Occipital lobe (tissue), 2 donors: ENCODE data around the gene OSBPL7. TPM values are rescaled to one million over a fixed set of nuclear protein-coding genes. Genes with fewer than 3 reads are reported as not detected.

Experiments used
- DNase-seq: peaks from one replicate; lab custom pipeline; 2025; lab: John Stamatoyannopoulos, UW
- total RNA-seq: library from RNA; depleted of rRNA; stranded (reverse); fragments of >200 nt; gene quantifications from one replicate; pipeline ENCODE4 v1.2.3, GENCODE V29; 2014

The OSBPL7 gene
- total RNA-seq, 1 donor from 2014 or later, result 4.5 TPM

DNA sequence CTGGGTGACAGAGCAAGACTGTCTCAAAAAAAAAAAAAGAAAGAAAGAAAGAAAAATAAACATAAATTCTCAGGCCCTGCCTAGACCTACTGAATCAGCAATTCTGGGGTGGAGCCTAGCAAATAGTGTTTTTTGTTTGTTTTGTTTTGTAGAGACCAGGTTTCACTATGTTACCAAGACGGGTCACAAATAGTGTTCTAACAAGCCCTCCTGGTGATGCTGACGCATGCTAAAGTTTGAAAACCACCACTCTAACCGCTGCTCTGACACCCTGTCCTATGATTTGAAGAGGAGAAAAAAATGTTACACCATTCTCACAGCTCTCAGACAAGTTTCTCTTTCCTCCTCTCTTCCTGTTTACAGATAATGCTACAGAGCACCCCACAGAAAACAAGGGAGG is 8.3 kb upstream of the OSBPL7 start:
- no peak for DNase-seq

- DNase-seq, result no peak
Observed at GRCh38 chr17:47823519-47823918, 1.9 kb upstream of the OSBPL7 start.

DNA sequence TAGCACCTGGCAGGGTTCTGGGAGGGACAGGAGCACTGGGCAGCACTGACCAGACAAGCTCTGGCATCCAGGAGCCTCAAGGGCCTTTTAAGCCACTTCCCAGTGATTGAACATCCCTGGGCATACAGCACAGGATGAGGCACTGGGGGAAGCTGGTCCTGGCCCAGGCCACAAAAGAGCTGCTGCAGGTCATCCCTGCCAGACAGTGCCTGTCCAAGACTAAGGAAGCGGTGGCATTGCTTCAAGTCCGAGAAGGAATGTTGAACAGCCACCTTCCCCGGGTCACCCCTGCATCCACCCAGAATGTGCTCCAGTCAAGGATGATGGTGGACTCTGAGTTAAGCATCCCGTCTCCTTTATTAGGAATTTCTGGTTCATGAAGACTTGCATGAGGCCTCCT is 1.2 kb upstream of the OSBPL7 start:
- DNase-seq, result no peak

DNA sequence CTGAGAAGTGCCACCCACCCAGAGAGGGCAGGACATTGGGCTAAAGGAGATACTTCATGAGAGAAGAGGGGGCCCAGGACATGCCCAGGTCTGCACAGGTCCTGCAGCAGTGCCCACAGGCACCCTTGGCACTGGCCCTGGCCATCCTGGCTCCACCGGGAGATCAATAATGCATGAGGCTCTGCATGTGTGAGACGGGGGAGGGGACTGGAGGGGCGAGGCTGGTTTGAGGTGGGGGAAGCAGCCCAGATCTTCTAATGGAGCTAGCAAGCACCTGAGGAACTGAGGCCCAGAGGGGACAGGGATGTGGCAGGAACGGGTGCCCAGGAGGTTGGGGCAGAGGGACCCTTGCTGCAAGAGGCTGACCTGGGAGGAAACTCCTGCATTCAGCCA is 567 bp downstream of the OSBPL7 start:
- DNase-seq, result no peak

GRCh38 chr17:47820033-47820789 is 1.4 kb downstream of the OSBPL7 start:
- no peak for DNase-seq

- DNase-seq, result no peak
Observed at GRCh38 chr17:47819475-47819874, 2.1 kb downstream of the OSBPL7 start.

GRCh38 chr17:47818002-47818695 is 3.4 kb downstream of the OSBPL7 start:
- no peak for DNase-seq

DNA sequence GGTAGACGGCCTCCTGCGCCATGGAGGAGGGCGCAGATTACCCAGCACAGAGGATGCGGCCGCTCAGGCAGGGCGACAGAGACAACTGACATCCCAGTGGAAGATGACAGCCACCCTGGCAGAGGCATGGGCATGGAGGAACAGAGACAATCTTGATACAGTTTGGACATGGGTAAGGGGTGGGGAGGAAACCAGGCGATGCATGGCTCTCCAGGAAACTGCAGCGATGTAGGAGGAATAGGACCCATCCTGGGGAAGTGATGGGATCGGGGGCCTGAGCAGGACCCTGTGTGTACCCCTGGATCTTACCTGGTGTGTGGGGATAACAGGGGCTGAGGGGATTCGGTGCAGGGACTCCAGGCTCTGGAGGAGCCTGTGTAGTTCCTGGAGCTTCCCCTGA is 4.6 kb downstream of the OSBPL7 start:
- DNase-seq, result no peak

- DNase-seq, result no peak
Observed at GRCh38 chr17:47816111-47816735, 5.4 kb downstream of the OSBPL7 start.

- no peak for DNase-seq
Observed at GRCh38 chr17:47815106-47815918, 6.3 kb downstream of the OSBPL7 start.

GRCh38 chr17:47813512-47814031 is 8.0 kb downstream of the OSBPL7 start:
- DNase-seq, result no peak

GRCh38 chr17:47813077-47813476 is 8.5 kb downstream of the OSBPL7 start:
- DNase-seq, result no peak

DNA sequence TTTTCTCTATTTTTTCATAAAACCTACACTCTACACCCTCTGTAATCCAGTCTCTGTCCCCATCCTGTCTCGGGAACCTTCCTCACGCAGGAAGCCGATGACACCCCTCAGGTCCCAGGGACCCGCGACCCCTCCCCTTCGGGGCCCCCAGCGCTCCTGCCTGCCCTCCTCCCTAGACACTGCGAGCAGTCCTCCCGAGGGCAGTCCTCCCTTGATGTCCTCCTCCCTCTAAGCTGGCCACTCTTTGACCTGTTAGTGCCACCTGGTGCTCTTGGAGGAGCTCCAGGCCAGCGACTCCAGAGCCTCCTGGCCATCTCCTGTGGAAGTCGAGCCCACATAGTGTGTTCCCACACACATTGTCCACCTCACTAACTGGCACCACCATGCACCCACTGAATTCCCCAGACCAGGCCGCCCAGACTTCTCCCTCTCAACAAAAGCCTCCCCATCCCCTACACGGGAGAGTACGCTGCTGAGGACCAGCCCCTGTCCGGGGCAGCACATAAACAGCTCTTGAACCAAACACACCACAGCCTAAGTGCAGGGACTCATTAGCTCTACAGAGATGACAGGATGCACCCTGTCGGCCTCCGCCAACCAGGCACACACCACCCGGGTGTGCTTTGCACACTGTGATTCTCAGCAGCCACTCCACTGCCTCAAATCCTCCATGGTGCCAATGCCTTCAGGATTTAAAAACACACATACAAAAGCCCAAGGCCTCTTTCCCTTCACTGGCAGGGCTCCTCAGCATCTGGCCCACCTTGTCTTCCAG is 9.3 kb downstream of the OSBPL7 start:
- DNase-seq, result no peak

GRCh38 chr17:47811709-47812108 is 9.9 kb downstream of the OSBPL7 start:
- no peak for DNase-seq

GRCh38 chr17:47810901-47811635 is 10.5 kb downstream of the OSBPL7 start:
- no peak for DNase-seq

DNA sequence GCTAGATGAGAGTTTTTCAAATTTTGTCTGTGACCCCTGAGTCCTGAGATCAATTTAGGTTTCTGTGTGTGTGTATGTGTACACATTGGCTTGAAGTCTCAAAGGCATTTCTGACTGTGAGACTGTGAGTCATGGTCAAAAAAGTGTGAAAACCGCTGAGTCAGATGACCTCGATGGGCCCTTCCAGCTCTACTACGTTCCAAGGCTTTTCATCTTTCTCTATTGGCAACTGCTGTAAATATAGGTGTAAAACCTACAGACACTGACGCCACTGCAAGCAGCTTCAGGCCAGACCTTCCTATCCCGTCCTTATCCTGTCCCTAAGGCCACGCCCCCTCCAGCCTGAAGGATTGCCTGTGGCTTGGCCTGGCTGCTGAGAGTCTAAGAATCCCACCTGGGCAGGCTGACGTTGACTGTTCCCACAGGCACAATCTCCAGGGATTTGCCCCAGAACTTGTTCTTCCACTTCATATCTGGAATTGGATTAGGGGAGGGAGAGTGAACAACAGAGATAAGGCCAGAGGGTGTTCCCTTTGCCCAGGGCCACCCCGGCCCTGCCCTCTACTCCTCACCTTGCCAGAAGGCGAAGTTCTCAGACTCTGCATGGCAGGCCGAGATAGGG is 11.3 kb downstream of the OSBPL7 start:
- no peak for DNase-seq

DNA sequence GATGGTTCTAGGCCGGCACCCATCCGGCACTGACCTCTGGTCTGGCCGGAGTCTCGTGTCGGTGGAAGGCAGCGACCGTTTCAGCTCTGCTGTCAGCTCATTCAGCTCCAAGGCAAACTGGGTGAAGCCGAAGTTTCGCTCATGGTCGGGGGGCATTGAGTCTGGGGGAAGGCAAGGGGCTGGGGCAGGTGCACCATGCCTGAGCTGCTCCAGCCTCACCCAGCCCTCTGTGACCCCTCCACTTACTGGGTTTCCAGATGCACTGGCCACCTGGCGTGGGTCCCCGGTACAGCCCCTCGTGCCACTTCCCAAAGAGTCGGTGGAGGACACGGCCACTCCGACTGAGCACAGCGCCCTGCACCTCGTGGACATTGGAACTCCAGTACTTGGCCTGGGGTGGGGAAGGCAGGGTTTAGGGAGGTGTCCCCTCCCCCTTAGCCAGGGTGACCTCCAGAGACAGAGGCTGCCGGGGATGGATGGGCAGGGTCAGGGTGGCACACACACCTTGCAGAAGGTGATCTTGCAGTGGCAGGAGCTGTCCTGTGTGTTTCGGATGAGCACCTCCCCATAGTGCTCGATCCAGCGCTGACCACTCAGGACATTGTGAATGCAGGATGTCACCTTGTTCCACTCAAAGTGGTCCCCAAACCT is 12.6 kb downstream of the OSBPL7 start:
- no peak for DNase-seq

GRCh38 chr17:47808036-47808829 is 13.4 kb downstream of the OSBPL7 start:
- DNase-seq, result no peak
